ENCODE data around the gene BEST2.
A peak's percentile ranks its signal among the peaks of the same experiment; 100 is the strongest.

The BEST2 gene

DNA sequence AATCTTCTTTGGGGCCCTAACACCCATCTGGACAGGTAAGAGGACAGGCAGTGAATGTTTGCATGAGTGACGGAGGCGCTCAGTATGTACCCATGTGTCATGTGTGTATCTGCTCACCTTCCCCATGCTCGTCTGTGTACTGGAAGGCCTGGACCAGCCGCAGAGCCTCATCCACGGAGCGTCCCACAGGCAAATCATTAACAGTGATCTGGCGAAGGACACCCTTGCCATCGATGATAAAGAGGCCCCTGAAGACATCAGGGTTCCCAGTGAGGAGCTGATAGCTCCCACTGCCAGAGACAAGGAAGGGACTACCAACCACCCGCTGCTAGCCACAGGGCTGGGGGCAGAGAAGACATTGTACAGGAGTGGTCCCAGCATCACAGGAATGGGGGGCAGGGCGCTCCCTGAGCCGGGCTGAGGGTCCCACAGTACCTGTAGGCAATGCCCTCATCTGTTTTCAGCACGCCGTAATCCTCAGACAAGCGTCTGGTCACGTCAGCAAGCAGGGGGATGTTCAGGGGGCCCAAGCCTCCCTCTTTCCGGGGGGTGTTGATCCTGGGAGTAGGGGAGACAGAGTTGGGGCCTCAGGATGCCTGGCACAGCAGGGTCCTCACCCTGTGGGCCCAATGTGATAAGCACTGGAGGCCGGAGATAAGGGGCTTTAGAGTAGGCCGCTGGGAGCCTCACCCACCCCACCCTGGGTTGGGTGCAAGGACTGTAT is 48.3 kb downstream of the BEST2 start:
- in situ Hi-C loops (cut with HindIII; ENCODE audit: low sequenced_read_pairs): no loop called here
- TF ChIP-seq, protein P1, sequence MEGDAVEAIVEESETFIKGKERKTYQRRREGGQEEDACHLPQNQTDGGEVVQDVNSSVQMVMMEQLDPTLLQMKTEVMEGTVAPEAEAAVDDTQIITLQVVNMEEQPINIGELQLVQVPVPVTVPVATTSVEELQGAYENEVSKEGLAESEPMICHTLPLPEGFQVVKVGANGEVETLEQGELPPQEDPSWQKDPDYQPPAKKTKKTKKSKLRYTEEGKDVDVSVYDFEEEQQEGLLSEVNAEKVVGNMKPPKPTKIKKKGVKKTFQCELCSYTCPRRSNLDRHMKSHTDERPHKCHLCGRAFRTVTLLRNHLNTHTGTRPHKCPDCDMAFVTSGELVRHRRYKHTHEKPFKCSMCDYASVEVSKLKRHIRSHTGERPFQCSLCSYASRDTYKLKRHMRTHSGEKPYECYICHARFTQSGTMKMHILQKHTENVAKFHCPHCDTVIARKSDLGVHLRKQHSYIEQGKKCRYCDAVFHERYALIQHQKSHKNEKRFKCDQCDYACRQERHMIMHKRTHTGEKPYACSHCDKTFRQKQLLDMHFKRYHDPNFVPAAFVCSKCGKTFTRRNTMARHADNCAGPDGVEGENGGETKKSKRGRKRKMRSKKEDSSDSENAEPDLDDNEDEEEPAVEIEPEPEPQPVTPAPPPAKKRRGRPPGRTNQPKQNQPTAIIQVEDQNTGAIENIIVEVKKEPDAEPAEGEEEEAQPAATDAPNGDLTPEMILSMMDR (IDR thresholded peaks at IDR 0.05; ENCODE audit: low read depth, low read length): no peak
- no peak for DNase-seq (ENCODE audit: low read depth, low spot score)
- no peak overlapping the region for H3K4me3 ChIP-seq (ENCODE audit: low read depth, low read length)

DNA sequence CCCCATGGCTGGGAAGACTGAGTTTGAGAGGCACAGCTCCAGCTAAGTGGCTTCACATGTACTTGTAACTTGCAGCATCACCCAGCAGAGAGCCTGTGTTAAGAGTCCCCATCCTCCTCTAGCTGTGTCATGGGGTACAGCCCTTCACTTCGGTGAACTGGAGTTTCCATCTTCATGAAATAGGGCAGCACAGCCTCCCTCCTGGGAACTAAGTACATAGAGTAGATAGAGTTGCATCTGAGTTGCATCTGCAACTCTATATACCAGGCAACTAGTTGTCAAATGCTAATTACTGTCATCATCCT is 48.8 kb downstream of the BEST2 start:
- DNase-seq (ENCODE audit: low read depth, low spot score): no peak
- TF ChIP-seq, protein P1 (IDR thresholded peaks at IDR 0.05; ENCODE audit: low read depth, low read length): no peak
- H3K4me3 ChIP-seq (ENCODE audit: low read depth, low read length): peak overlapping the region; percentile 87
- in situ Hi-C loops (cut with HindIII; ENCODE audit: low sequenced_read_pairs): no loop called here

DNA sequence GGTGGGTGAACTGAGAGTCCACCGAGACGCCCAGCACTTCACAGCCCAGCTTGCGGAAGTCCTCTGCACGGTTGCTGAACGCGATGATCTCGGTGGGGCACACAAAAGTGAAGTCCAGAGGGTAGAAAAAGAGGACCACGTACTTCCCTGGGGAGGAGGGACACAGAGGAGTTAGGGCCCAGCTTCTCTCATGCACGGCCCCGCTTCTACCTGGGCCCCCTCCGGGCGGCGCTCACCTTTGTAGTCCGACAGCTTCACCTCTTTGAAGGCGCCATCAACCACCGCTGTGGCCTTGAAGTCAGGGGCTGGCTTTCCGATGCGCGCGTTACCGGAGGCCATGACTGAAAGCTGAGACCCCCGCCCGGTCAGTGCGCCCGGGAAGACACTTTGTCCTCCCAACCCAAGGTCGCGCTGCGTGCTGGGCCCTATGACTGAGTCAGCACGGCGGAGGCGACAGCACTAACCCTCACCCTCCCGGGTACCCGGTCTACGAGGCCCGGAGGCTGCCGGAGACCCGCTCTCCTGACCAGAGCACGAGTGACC is 49.4 kb downstream of the BEST2 start:
- peak overlapping the region; percentile 87 for H3K4me3 ChIP-seq (ENCODE audit: low read depth, low read length)
- in situ Hi-C loops (cut with HindIII; ENCODE audit: low sequenced_read_pairs): no loop called here
- TF ChIP-seq, protein P1 (IDR thresholded peaks at IDR 0.05; ENCODE audit: low read depth, low read length): no peak
- no peak for DNase-seq (ENCODE audit: low read depth, low spot score)

DNA sequence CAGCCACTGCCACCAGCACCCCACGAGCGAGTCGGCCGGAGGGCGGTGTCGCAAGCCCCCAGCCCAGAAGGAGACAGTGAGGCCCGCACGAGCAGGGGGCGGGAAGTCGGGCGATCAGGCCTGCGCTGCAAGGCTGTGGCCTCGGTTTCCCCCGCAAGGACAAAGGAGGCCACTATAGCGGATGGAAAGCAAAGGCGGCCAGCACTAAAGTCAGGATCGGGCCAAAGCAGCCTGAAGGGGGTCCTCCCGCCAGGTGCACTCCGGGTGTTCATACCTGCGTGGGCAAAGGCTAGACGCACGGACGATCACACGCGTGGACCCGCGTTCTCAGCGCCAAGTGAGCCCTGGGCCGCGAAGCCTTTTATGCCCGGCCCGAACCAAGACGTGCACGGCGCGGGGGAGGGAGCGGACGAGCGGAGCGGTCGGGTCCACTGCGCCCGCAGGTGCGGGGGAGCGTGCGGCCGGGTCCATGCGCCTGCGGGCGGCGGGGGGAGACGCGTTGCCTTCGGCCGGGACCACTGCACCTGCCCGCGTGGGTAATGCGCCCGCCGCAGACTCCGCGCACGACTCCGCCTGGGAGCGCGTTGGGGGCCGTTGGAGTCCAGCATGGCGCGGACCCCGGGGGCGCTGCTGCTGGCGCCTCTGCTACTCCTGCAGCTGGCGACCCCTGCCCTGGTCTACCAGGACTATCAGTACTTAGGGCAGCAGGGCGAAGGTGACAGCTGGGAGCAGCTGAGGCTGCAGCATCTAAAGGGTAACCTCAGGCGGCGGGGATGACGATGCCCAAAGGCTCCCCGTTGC is 50.1 kb downstream of the BEST2 start, which contains the start of the genes PRDX2 and THSD8:
Gene PRDX2, minus strand, starts transcription at position 335 of the 801 bp plus-strand sequence. CDS start 539 bp downstream, outside the sequence.
Gene THSD8, plus strand, starts transcription at position 604 of the 801 bp plus-strand sequence. Its CDS starts 3 bp downstream, at position 607.
- TF ChIP-seq, protein P1 (IDR thresholded peaks at IDR 0.05; ENCODE audit: low read depth, low read length): peak; percentile 6
- peak within 1 kb of the TSS; percentile 87 for H3K4me3 ChIP-seq (ENCODE audit: low read depth, low read length)
- in situ Hi-C loops (cut with HindIII; ENCODE audit: low sequenced_read_pairs): no loop called here
- DNase-seq (ENCODE audit: low read depth, low spot score): peak; percentile 71

DNA sequence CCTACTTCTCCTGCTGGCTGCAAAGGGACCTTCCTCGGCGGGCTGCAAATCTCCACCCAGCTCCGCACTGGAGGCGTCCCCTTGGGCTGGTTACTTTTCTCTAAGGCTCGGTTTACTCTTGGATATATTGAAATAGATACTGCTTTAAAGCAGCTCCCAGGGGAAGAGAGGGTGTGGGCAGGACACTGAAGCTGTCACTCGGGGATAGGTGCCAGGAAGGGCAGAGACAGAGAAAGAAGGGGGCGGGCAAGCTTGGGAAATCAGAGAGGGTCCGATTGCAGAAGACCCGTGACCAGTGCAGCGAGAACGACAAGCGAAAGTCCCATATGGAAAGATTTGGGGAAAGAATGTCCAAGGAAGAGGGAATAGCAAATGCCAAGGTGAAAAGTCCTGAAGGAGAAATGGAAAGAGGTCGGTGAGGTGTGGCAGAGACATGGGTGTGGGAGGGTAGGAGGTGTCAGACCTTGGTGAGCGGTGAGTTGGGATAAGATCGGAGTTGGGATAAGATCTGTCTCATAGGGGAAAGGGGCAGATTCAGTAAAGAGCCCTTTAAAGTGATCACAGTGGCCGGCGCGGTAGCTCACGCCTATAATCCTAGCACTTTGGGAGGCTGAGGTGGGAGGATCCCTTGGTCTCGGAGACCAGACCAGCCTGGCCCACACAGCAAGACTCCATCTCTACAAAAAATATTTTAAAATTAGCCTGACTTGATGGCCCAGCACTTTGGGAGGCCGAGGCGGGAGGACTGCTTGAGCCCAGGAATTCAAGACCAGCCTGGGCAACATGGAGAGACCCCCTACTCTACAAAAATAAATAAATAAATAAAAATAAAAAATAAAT is 50.9 kb downstream of the BEST2 start:
- TF ChIP-seq, protein P1 (IDR thresholded peaks at IDR 0.05; ENCODE audit: low read depth, low read length): no peak
- no peak for DNase-seq (ENCODE audit: low read depth, low spot score)
- H3K4me3 ChIP-seq (ENCODE audit: low read depth, low read length): peak overlapping the region; percentile 87
- in situ Hi-C loops (cut with HindIII; ENCODE audit: low sequenced_read_pairs): no loop called here

DNA sequence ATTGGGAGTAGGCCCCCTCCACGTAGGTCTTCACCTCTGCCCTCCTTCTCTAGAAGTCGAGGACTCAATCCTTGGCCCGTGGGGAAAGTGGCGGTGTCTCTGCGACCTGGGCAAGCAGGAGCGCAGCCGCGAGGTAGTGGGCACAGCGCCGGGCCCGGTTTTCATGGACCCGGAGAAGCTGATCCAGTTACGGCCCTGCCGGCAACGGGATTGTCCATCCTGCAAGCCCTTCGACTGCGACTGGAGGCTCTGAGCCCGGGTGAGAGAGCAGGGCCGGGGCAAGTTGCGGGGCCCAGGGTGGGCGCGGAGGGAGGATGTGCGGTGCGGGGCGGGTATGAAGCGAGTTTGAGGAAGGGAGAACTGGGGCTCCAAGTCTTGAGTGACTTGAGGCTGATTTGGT is 52.5 kb downstream of the BEST2 start:
- in situ Hi-C loops (cut with HindIII; ENCODE audit: low sequenced_read_pairs): no loop called here
- TF ChIP-seq, protein P1 (IDR thresholded peaks at IDR 0.05; ENCODE audit: low read depth, low read length): no peak

More for the DNA sequence above, 52.5 kb downstream of the BEST2 start:
- DNase-seq (ENCODE audit: low read depth, low spot score): no peak
- no peak overlapping the region for H3K4me3 ChIP-seq (ENCODE audit: low read depth, low read length)

Measured in astrocyte of the spinal cord (primary cell).